Measurements from ENCODE around the gene WDR38. TPM values are rescaled to one million over a fixed set of nuclear protein-coding genes. Genes with fewer than 3 reads are reported as not detected.
A peak's percentile ranks its signal among the peaks of the same experiment; 100 is the strongest.

Gene WDR38
- polyA plus RNA-seq, 1 of the 3 experiments (the other 2 are of a cell fraction) = not detected

DNA sequence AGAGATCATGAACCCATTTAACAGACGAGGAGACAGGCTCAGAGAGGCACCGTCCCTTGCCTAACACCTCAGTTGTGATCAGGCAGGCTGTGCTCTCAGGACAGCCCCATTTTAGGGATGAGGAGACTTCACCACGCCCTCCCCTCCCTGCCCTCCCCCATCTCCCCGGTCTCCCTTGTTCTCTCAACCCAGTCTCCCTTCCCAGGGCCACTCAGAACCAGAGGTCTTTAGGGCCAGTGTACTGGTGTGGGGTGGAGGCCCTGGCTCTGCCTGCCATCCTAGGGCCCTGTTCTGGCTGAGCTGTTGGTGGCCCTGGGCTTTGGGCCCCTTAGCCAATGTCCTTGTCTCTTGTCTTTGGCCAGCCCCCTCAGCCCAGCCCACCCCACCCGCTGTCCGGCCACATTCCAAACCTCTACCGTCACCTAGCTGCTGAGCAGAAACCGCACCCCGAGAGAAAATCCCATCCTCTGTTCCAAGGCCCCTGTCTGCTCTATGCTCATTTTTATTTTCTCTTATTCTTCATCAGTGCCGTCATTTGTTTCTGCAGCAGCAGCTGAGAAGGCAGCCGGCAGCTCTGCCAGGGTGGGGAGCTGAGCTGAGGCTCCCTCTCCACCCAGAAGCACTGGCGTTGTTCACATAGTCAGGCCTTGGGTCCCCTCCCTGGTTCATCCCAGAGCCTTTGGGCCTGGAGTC is 42.5 kb upstream of the WDR38 start (continued):
- TF ChIP-seq, protein P1, sequence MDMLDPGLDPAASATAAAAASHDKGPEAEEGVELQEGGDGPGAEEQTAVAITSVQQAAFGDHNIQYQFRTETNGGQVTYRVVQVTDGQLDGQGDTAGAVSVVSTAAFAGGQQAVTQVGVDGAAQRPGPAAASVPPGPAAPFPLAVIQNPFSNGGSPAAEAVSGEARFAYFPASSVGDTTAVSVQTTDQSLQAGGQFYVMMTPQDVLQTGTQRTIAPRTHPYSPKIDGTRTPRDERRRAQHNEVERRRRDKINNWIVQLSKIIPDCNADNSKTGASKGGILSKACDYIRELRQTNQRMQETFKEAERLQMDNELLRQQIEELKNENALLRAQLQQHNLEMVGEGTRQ (IDR thresholded peaks at IDR 0.05; ENCODE audit: borderline replicate concordance, low read depth, low read length) = no peak

DNA sequence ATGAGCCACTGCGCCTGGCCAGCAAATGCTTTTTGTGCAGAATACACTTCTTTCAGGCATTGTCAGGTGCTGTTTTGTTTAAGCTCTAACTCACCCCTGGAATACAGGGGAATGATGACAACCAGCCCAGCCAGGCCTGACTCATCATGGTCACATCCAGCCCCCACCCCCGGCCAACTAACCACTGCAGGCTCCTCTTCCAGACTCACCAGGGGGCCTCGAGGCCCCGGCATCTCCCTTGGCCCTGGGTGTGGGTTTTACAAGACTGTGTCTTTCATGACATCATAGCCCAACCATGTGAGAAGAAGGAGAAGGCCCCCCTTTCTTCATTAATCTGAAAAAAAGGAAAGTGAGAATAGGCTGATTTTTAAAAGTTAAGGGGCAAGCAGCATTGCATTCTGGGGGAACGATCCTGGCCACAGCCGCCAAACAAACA is 40.8 kb upstream of the WDR38 start:
- Histone ChIP-seq H4K20me1 (ENCODE audit: insufficient read depth) (no peaks in the 10 kb centered on the region), H3K9me2 (no peaks in the 10 kb centered on the region), H3K79me2 (ENCODE audit: insufficient read depth) (no peaks in the 10 kb centered on the region), H3K9ac (peak overlapping the region; percentile 6; the same call in 1 of the 2 replicates), H3F3A (replicated peaks; ENCODE audit: insufficient read depth) (peaks cover 24% of the 10 kb centered on the region), H3K4me3 (ENCODE audit: low read depth in 2 of 2, low read length in 1 of 2) (no peak overlapping the region), H3K4me1 (ENCODE audit: control insufficient read depth in 1 of 2, insufficient read depth in 2 of 2, low read depth in 1 of 2, low read length in 1 of 2) (peaks cover 0 to 25% of the 10 kb centered on the region in 2 experiments; a peak in 3 of 4 replicates), H3K9me3 (no peaks in the 10 kb centered on the region), H2AFZ (ENCODE audit: low read depth) (no peak overlapping the region), H3K27ac (ENCODE audit: low read depth in 2 of 2, low read length in 1 of 2) (peak overlapping the region in 1 of 2 experiments; percentile 72; a peak in 2 of 4 replicates), H3K4me2 (peak overlapping the region; percentile 55; the same call in 1 of the 2 replicates), H3K27me3 (ENCODE audit: insufficient read depth) (no peaks in the 10 kb centered on the region), H3K36me3 (replicated peaks in 1 of 2; ENCODE audit: control insufficient read depth in 1 of 2, insufficient read depth in 2 of 2, low read length in 1 of 2) (no peaks in the 10 kb centered on the region)
- peak; percentile 51 for DNase-seq
- WGBS (ENCODE audit: low lambda C conversion rate) = 28% methylated on average over 6 of the region's 6 CpGs
- CTCF ChIA-PET = interaction anchor here (0.9 to 3.3 kb wide), 5 partner anchors 35 to 41 kb away, joined by 3 to 22 read pairs (median 9); partner anchors contain the start of genes NR6A1, OLFML2A and WDR38
- POLR2A ChIA-PET = no interaction called here
- TF ChIP-seq TAF1 (IDR thresholded peaks at IDR 0.05; ENCODE audit: borderline replicate concordance, low read depth, low read length) = no peak
- TF ChIP-seq, protein P2, sequence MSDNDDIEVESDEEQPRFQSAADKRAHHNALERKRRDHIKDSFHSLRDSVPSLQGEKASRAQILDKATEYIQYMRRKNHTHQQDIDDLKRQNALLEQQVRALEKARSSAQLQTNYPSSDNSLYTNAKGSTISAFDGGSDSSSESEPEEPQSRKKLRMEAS (IDR thresholded peaks at IDR 0.05; ENCODE audit: low read depth) = peak; percentile 49
- TF ChIP-seq MEF2A (IDR thresholded peaks at IDR 0.05; ENCODE audit: borderline replicate concordance, low read depth) = peak; percentile 69; the same call in 1 of the 2 replicates
- no peak for TF ChIP-seq YY1 (IDR thresholded peaks at IDR 0.05; ENCODE audit: low read depth)
- TF ChIP-seq FOSL2 (IDR thresholded peaks at IDR 0.05; ENCODE audit: borderline replicate concordance, low read depth) = peak; percentile 97
- no peak for TF ChIP-seq RCOR1 (IDR thresholded peaks at IDR 0.05; ENCODE audit: low read length)
- TF ChIP-seq TEAD4 (IDR thresholded peaks at IDR 0.05; ENCODE audit: borderline replicate concordance, insufficient read depth) = peak; percentile 69
- no peak for TF ChIP-seq ELF1 (IDR thresholded peaks at IDR 0.05)
- peak; percentile 92 for TF ChIP-seq TCF12 (IDR thresholded peaks at IDR 0.05)
- no peak for TF ChIP-seq MXI1 (IDR thresholded peaks at IDR 0.05; ENCODE audit: low read depth, low read length)
- no peak for TF ChIP-seq GABPA (IDR thresholded peaks at IDR 0.05; ENCODE audit: low read depth)
- TF ChIP-seq JUND (IDR thresholded peaks at IDR 0.05) = peak; percentile 89
- no peak for TF ChIP-seq FOXM1 (IDR thresholded peaks at IDR 0.05; ENCODE audit: low read depth)
- TF ChIP-seq NRF1 (IDR thresholded peaks at IDR 0.05; ENCODE audit: low read depth, low read length) = no peak
- TF ChIP-seq, protein P3, sequence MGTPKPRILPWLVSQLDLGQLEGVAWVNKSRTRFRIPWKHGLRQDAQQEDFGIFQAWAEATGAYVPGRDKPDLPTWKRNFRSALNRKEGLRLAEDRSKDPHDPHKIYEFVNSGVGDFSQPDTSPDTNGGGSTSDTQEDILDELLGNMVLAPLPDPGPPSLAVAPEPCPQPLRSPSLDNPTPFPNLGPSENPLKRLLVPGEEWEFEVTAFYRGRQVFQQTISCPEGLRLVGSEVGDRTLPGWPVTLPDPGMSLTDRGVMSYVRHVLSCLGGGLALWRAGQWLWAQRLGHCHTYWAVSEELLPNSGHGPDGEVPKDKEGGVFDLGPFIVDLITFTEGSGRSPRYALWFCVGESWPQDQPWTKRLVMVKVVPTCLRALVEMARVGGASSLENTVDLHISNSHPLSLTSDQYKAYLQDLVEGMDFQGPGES (IDR thresholded peaks at IDR 0.05; ENCODE audit: low read depth, low read length) = no peak
- TF ChIP-seq RXRA (IDR thresholded peaks at IDR 0.05; ENCODE audit: borderline replicate concordance, low read depth) = peak; percentile 61; the same call in 1 of the 2 replicates
- TF ChIP-seq POLR2AphosphoS5 (IDR thresholded peaks at IDR 0.05; ENCODE audit: low read depth, low read length) = peak; percentile 44; the same call in 1 of the 2 replicates
- TF ChIP-seq, protein P4, sequence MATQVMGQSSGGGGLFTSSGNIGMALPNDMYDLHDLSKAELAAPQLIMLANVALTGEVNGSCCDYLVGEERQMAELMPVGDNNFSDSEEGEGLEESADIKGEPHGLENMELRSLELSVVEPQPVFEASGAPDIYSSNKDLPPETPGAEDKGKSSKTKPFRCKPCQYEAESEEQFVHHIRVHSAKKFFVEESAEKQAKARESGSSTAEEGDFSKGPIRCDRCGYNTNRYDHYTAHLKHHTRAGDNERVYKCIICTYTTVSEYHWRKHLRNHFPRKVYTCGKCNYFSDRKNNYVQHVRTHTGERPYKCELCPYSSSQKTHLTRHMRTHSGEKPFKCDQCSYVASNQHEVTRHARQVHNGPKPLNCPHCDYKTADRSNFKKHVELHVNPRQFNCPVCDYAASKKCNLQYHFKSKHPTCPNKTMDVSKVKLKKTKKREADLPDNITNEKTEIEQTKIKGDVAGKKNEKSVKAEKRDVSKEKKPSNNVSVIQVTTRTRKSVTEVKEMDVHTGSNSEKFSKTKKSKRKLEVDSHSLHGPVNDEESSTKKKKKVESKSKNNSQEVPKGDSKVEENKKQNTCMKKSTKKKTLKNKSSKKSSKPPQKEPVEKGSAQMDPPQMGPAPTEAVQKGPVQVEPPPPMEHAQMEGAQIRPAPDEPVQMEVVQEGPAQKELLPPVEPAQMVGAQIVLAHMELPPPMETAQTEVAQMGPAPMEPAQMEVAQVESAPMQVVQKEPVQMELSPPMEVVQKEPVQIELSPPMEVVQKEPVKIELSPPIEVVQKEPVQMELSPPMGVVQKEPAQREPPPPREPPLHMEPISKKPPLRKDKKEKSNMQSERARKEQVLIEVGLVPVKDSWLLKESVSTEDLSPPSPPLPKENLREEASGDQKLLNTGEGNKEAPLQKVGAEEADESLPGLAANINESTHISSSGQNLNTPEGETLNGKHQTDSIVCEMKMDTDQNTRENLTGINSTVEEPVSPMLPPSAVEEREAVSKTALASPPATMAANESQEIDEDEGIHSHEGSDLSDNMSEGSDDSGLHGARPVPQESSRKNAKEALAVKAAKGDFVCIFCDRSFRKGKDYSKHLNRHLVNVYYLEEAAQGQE (IDR thresholded peaks at IDR 0.05; ENCODE audit: low read depth, low read length) = 0 out of 2 replicates have a peak, but pooled peaks have one; percentile 41
- TF ChIP-seq EP300 (IDR thresholded peaks at IDR 0.05; ENCODE audit: borderline replicate concordance in 1 of 2, low read depth in 1 of 2, low read length in 1 of 2) = peak in 1 of 2 experiments; percentile 82; a peak in 2 of 4 replicates
- TF ChIP-seq, protein P5, sequence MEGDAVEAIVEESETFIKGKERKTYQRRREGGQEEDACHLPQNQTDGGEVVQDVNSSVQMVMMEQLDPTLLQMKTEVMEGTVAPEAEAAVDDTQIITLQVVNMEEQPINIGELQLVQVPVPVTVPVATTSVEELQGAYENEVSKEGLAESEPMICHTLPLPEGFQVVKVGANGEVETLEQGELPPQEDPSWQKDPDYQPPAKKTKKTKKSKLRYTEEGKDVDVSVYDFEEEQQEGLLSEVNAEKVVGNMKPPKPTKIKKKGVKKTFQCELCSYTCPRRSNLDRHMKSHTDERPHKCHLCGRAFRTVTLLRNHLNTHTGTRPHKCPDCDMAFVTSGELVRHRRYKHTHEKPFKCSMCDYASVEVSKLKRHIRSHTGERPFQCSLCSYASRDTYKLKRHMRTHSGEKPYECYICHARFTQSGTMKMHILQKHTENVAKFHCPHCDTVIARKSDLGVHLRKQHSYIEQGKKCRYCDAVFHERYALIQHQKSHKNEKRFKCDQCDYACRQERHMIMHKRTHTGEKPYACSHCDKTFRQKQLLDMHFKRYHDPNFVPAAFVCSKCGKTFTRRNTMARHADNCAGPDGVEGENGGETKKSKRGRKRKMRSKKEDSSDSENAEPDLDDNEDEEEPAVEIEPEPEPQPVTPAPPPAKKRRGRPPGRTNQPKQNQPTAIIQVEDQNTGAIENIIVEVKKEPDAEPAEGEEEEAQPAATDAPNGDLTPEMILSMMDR (IDR thresholded peaks at IDR 0.05) = 0 out of 2 replicates have a peak, but pooled peaks have one; percentile 13
- TF ChIP-seq NFIC (IDR thresholded peaks at IDR 0.05; ENCODE audit: borderline replicate concordance) = peak; percentile 88
